NCI-H2081 treated with DMSO at 0.1 percent for 48 hours (cell line): ENCODE measurements around the gene PLAGL1.
"Not testable (repeated sequence)": the region's sequence is repeated elsewhere in the genome, so short reads cannot be mapped to it uniquely, and the experiment has no call there.

Source experiments
- DNase-seq: peaks from one replicate; lab custom pipeline; 2025; lab: John Stamatoyannopoulos, UW

PLAGL1 gene, protein sequence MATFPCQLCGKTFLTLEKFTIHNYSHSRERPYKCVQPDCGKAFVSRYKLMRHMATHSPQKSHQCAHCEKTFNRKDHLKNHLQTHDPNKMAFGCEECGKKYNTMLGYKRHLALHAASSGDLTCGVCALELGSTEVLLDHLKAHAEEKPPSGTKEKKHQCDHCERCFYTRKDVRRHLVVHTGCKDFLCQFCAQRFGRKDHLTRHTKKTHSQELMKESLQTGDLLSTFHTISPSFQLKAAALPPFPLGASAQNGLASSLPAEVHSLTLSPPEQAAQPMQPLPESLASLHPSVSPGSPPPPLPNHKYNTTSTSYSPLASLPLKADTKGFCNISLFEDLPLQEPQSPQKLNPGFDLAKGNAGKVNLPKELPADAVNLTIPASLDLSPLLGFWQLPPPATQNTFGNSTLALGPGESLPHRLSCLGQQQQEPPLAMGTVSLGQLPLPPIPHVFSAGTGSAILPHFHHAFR

GRCh38 chr6:144008120-144008811, at the start of gene PLAGL1:
Gene PLAGL1 (minus strand): TSS chr6:144008259. CDS start chr6:143948136, 60,123 bp downstream.
- no peak for DNase-seq

DNA sequence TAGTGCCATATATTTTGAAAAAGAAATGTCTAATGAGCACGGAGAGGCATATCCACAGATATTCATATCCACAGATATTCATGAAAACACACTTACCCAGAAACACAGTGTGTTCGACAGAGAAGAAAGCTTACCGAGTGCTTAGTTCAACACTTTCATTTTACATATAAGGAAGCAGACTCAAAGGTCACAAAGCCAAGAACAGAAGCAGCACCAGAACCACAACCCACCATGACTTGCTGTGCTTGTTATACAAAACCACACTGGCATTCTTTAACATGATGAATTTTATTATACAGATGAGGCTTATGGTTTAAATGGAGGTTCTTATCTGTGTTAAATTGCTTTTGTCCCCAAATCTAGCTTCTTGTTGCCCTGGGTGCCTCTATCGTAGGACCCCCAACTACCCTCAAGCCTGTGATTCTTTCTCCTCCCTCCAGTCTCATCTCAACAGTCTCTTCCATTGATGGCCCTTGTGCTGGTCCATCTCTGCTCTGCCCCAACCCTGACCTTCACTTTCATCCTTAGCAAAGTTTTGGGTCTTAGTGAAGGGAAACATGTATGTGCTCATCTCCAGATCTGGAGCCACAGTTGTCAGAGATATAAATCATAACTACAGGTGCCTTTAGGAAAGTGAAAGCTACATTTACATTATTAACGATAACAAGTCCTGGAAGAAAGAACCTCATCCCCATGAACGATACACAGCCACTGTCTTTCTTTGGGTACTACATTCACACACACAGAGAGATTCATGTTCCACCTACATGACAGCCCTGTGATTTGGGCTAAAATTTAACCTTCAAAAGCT, 47.3 kb upstream of the PLAGL1 start:
- DNase-seq, result no peak

- DNase-seq, result no peak
Observed at GRCh38 chr6:144053601-144054000, 45.5 kb upstream of the PLAGL1 start.

GRCh38 chr6:144052488-144052887, 44.4 kb upstream of the PLAGL1 start:
- DNase-seq, result no peak

DNA sequence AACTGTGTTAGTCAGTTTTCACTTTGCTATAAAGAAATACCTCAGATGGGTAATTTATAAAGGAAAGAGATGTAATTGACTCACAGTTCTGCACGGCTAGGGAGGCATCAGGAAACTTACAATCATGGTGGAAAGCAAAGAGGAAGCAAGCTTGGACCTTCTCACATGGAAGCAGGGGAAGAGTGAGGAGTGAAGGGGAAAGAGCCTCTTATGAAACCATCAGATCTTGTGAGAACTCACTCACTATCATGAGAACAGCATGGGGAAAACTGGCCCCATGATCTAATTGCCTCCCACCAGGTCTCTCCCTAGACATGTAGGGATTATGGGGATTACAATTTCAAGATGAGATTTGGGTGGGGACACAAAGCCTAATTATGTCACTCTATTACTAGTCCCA, 41.3 kb upstream of the PLAGL1 start:
- DNase-seq, result no peak

DNA sequence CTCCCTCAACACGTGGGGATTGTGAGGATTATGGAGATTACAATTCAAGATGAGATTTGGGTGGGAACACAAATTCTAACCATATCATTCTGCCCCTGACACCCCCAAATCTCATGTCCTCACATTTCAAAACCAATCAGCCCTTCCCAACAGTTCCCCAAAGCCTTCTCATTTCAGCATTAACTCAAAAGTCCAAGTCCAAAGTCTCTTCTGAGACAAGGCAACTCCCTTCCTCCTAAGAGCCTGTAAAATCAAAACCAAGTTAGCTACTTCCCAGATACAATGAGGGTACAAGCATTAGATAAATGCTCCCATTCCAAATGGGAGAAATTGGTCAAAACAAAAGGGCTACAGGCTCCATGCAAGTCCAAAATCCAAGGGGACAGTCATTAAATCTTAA, 39.6 kb upstream of the PLAGL1 start:
- DNase-seq, result no peak

- DNase-seq, result not testable (repeated sequence)
Observed at GRCh38 chr6:144046672-144047071, 38.6 kb upstream of the PLAGL1 start.

- not testable (repeated sequence) for DNase-seq
Observed at GRCh38 chr6:144044989-144045388, 36.9 kb upstream of the PLAGL1 start.

DNA sequence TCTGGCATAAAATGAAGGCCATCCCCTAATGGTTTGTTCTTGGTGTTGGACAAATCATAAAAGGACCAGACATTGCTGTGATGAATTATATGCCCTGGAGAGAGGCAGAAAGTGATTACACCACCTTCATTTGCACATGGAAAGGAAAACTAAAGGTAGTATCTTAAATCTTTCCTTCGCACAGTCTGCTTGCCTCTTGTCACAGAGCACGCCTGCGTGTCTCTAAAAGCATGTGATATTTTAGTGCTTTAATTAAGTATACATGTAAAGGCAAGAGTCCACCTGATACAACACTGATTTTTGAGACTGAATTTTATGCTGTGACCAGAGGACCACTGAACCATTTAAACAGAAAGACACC, 28.8 kb upstream of the PLAGL1 start:
- no peak for DNase-seq

GRCh38 chr6:144036064-144036834, 28.2 kb upstream of the PLAGL1 start:
- DNase-seq, result no peak

- DNase-seq, result no peak
Observed at GRCh38 chr6:144035416-144035815, 27.4 kb upstream of the PLAGL1 start.

DNA sequence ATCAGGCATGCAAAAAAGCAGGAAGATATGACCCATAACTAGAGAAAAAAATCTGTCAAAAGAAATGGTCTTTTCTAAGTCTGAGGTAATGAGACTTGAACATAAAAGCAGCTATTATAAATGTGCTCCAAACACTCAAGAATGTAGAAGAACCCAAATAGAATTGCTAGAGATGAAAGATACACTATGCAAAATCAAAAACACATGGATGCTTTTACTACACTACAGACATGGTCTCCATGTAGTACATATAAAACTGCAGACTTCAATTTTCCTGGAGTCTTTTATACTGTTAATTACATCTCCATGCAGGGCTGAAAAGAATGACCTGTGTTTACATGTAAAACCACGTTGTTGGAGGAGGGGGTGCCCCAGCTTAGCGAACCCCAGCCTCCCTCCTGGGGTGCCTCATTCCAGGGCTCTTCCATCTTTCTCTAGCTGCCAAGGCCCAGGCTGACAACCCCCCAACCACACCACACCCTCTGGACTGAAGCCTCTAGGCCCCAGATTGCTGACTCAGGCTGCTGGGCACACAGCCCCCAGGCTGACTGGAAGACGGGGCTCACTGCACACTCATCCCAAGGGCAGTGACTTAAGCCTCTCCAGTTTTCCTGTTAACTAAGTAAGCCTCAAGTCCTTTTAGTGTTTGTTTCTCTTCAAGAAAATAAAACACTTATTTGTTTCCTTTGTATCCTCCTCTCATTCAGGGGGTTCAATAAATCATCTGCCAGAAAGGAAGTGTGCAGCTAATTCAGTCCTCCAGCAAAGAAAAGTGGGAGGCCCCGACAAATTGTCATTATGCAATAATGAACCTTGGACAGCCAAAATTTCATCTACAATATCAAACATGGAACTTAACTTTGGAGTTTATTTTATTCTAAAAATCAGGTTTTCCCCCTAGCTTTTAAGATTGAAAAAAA, 26.0 kb upstream of the PLAGL1 start:
- DNase-seq, result no peak

GRCh38 chr6:144029452-144029851, 21.4 kb upstream of the PLAGL1 start:
- no peak for DNase-seq

DNA sequence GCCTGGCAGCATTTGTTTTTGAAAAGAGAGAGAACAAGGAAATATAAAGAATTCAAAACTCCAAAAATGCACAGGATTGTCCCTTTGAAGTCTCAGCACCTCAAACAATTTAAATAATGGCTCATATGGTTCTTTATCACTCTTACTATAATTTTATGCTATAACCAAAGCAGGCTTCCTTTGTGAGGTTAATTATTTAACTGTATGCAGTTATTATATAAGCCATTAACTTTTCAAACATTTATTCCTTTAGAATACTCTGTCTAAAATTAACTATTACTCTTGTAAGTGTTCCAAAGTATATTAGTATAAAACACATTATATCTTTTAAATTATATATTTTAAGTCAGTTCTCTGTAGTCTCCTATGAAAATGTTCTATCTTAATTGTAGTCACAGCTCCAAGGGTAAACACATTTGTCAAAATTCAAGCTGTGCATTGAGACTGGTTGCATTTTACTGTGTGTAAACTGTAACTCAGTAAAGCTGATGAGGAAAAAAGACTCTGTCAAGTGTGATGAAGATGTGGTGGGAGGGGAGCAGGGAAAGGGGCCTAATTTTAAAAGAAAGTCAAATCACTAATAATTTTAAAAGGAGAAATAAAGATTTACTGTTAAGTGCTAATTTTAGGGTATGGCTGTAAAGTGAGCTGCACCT, 20.0 kb upstream of the PLAGL1 start:
- peak; percentile 76 for DNase-seq

- DNase-seq, result no peak
Observed at GRCh38 chr6:144023216-144023615, 15.2 kb upstream of the PLAGL1 start.

GRCh38 chr6:144019929-144020328, 11.9 kb upstream of the PLAGL1 start:
- DNase-seq, result no peak

- no peak for DNase-seq
Observed at GRCh38 chr6:144017166-144018094, 9.4 kb upstream of the PLAGL1 start.

GRCh38 chr6:144013486-144013909, 5.4 kb upstream of the PLAGL1 start:
- DNase-seq, result peak; percentile 11

GRCh38 chr6:144012534-144012933, 4.5 kb upstream of the PLAGL1 start:
- DNase-seq, result no peak
